HG02623 (cell line): ENCODE results near the gene NTNG2.

Source experiments
- ATAC-seq: cut with Tn5 transposase; IDR thresholded peaks from one replicate; pipeline ENCODE4 v1.9.1; 2021; ENCODE audit warnings: moderate library complexity; ENCODE audit not compliant: unreplicated experiment

The NTNG2 gene

DNA sequence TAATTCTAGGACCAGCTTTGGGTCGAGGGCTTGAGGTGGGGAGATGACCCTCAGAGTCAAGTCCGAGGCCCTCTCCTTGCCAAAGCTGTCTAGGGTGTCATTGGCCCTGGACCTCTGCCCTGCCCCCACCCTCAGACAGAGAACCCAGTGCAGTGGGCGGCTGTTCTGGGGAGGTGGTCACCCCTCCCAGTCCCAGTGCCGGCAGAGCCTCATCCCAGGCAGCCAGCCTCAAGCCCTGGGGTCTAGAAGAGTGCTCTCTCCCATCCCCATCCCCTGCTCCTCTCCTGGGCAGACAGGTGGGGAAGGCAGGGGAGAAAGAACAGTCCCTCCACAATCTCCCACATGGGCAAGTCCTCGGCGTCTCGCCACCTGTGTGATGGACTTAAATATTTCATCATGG is 7.0 kb downstream of the NTNG2 start:
- no peak for ATAC-seq

DNA sequence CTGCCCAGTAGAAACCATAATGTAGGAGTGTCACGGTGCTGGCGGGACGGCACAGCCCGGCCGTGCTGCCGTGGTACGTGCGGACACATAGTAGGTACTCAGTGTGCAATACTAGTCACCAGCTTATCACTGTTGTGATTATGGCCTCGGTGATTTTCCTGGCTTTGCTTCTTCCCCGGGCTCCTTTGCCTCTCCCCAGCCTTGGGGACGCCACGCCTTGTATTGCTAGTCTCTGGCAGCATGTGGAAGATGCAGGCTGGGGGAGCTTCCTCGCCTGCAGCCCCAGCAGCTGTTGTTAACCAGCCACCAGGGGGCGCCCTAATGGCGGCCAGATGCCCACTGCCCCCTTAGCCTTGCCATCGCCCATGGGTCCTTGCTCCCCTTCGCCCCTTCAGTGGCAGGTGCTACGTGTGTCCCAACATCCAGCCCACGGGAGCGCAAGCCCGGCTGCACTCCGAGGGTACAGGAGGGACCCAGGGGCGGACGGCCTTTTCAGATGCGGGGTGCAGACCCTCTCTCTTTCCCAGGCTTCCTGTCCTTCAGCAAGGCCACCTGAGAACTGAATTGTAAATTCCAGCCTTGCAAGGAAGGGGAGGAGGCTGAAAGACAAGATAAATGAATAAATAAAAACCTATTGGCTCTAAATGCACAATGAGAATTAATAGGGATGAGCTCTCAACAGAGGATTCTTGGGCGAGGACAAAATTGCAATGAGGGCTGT is 8.0 kb downstream of the NTNG2 start:
- ATAC-seq, result no peak

DNA sequence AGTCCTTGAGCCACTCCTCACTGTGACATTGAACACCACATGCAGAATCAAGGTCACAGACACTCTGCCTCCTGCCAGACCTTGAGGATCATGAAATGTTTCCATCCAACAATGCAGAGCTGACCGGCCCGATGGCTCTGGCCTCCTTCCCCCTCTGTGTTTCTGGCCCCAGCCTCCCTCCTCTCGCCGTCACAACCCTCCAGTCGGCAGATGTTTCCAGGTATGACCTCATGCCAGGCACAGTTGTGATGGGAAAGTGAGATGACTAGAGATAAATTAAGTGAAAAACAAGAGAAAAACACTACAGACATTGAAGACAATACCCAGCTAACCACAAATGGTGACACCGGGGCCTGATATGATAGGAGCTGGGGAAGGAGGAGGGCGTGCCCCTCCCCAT is 9.8 kb downstream of the NTNG2 start:
- no peak for ATAC-seq

DNA sequence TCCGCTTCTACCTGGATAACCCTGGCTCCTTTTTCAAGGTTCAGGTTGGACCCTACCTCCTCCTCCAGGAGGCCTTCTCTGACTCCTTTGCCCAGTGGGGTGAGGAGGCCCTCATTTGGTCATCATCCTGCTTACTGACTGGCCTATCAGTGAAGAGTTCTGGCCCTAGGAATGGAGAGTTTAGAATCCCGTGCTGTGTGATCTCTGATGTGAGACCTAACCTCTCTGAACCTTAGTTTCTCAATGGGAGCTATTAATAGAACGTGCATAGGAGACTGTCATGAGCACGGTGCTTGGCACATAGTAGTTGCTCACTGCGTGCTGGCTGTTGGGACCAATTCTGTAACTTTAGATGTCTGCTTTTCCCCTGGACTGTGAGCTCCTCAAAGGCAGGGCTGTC is 10.3 kb downstream of the NTNG2 start:
- no peak for ATAC-seq

DNA sequence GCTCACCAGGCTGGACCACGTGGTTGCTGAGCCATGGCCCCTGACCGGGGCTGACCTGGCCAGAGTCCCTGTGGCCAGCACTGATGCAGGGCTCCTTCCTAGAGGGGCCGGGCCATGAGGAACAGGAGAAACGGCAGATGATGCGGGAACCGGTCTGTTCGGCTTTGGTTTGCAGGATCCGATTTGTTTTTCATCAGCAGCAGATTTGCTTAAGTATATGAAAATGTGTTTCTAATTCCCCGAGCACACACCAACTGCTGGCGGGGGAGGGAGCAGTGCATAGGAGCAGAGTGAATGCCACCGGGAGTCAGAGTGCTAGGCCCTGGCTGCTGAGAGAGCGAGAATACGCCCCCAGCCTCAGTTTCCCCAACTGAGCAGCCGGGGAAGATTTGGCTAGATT is 13.6 kb downstream of the NTNG2 start:
- no peak for ATAC-seq

DNA sequence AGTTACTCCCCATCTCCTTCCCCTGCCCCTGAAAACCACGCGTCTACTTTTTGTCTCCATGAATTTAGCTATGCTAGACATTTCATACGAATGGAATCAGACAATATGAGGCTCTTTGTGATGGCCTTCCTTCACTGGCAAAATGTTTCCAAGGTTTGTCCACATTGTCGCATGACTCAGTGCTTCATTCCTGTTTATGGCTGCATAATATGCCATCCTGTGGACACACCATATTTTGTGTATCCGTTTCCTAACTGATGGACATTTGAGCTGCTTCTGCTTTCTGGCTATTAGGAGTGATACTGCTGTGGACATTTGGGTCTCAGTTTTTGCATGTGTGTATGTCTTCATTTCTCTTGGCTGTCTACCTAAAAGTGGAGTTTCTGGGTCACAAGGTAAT is 14.5 kb downstream of the NTNG2 start:
- ATAC-seq, result no peak

DNA sequence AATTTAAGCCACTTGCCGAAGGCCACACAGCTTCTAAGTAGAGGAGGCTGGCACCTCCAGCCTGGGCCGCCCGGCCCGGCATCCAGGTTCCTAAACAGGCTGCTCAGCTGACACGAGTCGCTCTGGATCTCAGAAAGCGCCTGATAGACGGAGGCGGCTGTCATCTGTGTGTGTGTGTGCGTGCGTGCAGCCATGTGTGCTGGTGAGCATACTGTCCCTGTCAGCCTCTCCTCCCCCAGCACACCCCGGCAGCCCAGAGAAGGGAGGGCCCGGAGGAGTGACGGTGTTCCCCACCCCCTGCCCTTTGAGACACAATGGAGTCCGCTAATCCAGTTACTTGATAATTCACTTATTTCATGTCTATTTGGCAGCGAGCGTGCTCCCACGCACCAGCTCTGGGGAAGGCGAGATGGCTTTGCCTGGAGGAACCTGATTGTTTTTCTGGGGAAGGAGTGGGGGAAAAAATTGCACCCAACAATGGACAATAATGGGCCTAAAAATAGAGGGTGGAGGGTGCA is 20.0 kb downstream of the NTNG2 start:
- no peak for ATAC-seq

DNA sequence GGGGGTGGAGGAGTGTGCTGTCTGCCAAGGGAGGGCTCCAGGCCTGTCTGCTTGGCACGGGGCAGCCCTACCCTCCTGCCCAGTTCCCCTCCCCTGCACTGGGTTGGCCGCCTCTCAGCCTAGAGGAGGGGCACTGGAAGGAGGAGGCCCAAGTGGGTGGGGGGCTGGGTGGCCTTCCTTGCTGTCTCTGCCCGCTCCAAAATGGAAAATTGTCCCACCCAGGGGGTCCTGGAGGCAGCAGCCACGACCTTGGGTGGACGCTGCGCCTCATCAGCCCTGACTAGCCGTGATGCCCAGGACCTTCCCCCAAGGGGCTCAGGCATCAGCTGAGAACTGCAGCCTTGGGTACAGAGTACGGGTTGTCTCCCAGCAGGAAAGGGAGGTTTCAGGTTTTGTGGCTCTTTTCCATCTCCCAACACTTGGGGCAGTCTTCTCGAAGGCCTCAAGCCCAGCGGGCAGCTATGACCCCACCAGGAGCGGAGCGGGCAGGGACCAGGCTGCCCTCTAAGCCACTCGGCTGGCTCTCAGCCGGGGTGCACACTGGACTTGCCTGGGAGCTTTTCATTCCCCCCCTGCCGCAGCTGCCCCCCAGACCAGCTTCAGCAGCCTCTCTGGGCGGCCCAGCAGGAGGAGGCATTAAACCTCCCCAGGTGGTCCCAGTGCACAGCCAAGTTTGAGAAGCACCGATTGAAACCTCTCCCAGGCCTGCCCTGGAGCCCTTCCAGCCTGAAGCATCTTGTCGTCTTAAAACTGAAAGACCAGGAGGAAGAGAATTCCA is 20.6 kb downstream of the NTNG2 start:
- ATAC-seq, result no peak

DNA sequence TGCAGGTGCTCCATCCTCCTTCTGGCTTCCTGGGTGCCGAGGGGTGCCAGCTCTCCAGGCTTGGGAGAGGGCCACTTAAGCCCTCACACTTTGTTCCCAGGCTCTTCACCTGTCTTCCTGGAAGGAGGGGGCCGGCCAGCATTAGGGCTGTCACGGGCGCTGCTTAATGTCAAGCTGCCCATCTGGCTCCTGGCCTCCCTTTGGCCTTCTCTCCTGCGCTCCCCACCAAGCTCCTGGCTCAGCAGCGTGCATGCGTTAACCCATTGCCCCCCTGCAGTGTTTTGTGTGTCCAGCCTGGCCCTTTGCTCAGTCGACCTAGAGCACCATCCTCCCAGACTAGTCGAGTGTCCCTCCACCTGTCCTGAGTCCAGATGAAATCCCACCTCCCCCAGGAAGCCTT is 21.3 kb downstream of the NTNG2 start:
- ATAC-seq, result no peak

DNA sequence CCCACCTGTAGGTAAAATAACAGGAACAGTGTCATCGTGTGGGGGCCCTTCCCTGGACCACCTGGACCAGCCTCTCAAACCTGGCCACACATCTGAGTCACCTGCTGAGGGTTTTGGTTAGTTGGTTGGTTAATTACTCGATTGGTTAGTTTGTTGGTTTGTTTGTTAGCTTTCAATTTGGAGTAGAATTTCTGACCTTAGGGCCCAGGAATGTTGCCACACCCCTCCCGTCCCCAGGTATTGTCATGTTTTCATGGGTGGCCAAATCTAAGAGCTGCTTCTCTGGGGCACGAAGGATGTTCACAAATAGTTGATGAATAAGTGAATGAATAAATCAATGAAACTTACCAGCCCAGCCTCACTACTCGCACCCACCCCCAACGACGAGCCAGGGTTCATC is 21.9 kb downstream of the NTNG2 start:
- no peak for ATAC-seq

DNA sequence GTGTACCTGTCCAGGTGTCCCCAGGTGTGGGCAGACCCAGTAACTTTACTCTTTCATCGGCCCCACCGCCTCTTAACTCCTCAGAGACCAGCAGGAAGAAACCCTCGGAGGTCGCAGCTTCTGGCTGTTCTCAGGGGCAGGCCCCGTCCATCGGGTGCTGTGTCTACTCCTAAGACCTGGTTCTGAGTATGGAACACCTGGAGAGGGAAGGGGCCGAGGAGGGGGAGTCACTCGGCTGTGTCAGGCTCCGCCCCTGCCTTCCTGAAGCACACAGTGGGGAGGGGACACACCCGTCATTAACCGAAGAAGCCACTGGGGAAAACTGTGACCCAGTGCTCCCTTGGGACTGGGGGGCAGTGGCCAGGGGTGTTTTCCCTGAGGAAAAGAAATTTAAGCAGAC is 22.3 kb downstream of the NTNG2 start:
- no peak for ATAC-seq

DNA sequence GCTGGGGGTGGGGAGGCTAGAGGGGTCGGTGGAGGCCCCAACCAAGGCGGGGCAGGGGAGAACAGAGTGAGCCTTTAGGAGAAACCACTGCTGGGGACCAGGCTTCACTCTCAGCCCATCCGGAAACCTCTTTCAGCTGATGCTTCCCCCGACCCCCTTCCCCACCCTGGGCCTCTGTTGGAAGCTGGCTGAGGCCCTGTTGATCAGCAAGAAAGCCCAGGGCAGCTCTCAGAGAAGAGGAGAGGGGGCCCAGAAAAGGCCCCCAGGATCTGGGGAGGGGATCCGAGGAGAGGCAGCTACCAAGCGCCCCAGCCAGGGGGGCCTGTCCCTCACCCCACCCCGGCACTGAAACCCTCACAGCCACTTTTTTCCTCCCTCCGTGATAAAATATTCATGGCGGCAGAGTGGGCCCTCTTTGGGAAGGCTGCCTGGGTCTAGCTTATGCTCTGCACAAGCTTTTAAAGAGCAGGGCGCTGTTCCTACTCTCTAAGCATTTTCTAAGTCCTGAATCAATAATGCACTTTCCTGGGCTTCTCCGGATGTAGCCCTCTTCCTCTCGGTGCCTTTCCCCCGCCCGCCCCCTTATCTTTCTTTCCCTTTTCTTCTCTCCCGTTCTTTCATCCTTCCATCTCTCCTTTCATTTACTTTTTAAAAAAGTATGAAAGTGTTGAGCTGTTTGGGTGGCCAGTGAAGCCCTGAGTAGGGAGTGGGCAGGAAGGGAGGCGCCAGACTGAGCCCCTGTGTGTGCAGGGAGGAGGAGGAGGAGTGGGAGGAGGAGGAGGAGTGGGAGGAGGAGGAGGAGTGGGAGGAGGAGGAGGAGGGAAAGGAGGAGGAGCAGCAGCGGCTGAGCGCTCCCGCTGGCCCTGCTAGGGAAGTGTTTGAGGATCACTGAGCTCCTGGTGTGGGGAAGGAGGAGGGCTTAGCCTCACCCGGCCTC is 23.5 kb downstream of the NTNG2 start:
- no peak for ATAC-seq

DNA sequence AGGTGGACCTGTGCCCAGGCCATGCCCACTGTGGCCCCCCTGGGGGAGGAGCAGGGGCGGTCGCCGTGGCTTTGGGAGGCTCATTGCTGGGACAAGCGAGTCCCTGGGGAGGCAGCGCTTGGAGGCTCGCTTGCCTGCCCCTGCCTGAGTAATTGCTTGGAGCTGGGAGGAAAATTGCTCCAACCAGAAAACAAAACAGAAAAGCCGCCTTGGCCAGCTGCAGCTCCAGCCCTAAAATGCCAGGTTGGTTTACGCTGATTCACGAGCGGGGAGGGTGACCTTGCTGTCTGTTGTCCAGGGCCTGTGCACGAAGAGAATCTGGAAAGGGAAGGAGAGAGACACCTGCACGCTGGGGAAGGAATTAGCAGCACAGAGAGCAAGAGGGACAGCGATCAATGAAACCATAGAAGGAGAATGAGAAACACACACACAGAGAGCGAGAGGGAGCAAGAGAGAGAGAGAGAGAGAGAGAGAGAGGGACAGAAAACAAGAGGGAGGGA is 25.3 kb downstream of the NTNG2 start:
- ATAC-seq, result no peak

DNA sequence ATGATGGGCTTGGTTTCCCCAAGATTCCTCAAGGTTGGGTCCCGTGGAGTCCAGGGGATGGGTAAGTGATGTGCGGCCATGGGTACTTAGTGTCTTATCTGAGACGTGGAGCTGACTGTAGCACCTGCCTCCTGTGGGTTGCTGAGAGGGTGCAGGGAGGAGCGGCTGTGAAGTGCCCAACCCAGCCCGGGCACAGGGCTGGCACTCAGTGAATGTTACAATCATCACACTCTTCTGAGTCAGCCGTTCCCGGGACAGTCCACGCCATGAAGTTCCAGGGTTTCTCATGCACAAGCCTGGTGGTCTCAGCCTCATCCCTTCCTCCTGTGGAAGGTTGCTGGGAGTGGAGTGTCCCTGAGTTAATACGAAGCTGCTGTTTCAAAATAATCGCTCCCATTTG is 29.1 kb downstream of the NTNG2 start:
- ATAC-seq, result no peak

DNA sequence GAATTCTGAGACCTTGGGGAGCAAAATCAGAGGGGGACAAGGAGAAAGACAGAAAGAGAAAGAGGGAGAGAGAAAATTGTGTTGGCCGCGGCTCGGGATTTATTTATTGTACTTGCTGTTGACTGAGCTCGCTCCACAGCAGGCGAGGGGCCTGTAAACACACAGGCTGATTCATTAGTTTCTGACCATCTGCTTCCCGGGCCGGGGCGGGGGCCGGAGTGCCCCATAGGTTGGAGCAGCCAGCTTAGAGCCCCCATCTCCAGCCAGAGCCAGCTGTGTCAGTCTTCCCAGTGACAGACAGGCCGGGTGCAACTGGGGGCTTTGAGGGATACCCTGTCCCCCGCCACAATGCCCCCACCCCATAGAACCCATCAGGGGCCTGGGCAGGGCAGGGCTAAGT is 30.9 kb downstream of the NTNG2 start:
- no peak for ATAC-seq

DNA sequence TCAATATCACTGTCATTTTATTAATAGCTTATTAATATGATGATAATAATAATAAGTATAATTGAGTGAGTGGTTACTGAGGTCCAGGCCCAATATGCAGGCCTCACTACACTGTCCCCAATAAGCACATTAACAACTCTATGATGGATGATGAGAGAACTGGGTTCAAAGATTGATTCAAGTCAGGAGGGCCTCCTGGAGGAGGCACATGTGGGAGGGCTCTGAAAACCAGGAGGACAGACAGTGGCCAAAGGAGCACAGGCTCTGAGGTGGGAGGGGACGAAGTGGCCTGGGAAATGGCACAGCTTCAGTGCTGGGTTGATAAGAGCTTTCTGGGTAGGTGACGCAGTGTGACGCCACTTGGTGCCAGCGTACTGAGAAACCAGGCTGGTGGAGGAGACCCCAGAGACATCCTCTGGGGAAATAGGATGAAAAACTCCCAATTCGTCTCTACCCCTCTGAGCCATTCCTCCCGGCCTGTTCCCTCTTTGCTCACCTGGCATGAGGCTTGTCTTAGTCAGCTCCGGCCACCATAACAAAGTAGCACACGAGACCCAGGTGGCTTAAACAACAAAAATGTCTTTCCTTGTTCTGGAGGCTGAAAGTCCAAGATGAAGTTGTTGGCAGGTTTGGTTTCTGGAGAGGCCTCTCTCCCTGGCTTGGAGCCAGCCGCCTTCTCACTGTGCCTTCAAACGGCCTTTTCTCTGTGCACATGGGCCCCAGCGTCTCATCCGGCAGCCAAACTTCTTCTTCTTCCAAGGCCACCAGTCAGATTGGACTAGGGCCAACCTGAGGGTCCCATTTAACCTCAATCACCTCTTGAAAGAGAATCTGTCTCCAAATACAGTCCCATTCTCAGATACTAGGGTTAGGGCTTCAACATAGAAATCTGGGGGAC is 31.6 kb downstream of the NTNG2 start:
- no peak for ATAC-seq

DNA sequence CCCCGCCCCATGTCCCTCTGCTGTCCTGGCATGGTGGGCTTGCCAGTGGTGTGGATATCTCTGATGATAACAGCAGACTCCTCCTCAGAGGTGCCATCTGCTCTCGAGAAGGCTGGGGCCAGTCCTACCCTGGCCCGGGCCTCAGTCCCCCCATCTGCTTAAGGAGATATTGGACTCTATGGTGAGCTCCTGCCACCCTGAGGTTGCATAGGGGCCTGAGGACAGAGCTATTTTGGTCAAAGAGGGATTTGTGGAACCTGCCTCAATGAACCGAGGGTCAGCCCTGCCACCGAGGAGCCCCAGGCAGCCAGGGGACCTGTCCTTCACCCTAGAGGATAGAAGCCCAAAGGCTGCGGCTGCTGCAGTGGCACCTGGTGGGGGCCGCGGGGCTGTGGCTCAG is 32.6 kb downstream of the NTNG2 start:
- no peak for ATAC-seq

DNA sequence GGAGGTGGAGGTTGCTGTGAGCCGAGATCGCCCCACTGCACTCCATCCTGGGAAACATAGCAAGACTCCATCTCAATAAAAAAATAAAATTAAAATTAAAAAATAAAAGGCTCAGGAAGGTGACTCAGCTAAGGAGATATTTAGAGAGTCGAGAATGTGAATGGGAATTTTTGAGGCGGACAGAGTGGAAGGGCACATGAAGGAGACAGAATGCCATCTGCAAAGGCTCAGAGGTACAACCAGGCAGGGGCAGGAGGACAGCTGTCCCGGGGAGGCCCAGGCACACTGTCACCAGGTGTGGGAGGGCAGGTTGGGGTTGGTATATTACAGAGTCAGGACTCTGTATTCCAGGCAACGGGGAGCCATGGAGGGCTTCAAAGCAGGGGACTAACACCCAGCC is 35.5 kb downstream of the NTNG2 start:
- ATAC-seq, result no peak

DNA sequence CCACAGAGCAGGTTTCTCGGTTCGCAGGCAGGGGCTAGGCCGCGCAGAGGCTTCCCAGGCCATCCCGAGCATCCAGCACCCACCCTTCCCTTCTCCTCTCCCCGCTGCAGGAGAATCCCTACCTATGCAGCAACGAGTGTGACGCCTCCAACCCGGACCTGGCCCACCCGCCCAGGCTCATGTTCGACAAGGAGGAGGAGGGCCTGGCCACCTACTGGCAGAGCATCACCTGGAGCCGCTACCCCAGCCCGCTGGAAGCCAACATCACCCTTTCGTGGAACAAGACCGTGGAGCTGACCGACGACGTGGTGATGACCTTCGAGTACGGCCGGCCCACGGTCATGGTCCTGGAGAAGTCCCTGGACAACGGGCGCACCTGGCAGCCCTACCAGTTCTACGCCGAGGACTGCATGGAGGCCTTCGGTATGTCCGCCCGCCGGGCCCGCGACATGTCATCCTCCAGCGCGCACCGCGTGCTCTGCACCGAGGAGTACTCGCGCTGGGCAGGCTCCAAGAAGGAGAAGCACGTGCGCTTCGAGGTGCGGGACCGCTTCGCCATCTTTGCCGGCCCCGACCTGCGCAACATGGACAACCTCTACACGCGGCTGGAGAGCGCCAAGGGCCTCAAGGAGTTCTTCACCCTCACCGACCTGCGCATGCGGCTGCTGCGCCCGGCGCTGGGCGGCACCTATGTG is 36.1 kb downstream of the NTNG2 start:
- ATAC-seq, result no peak

DNA sequence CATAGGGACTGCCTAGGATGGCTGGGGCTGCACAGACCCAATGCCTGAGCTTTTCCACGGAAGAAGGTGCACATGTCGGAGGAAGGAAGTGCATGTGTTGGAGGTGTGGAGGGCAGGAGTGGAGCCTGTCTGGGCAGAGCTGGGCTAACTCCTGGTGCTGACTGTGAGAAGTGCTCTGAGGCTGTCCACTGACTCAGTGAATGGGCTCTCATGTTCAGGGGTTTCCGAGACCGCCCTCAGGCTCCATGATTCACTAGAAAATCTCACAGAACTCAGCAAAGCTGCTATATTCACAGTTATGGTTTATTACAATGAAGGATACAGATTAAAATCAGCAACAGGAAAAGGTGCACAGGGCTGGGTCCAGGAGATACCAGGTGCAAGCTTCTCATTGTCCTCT is 37.2 kb downstream of the NTNG2 start:
- no peak for ATAC-seq
